H1 (cell line): ENCODE results near the gene GLRA2. TPM values are rescaled to one million over a fixed set of nuclear protein-coding genes. Genes with fewer than 3 reads are reported as not detected.
"Not testable (repeated sequence)": the region's sequence is repeated elsewhere in the genome, so short reads cannot be mapped to it uniquely, and the experiment has no call there.

Experiments
- CTCF ChIA-PET: fragments of 300-600 bp; sonication (Branson Sonifier 250); formaldehyde crosslinking; loops from one replicate; lab custom pipeline; 2021; ENCODE audit not compliant: partially characterized antibody; lab: Charles Lee
- POLR2A ChIA-PET: fragments of 300-600 bp; sonication (Branson Sonifier 250); formaldehyde crosslinking; loops from one replicate; lab custom pipeline; 2021; ENCODE audit warnings: inconsistent platforms; ENCODE audit not compliant: partially characterized antibody; lab: Charles Lee
- DNase-seq, 2 experiments: peaks; one replicate each; pipeline versions ENCODE4 v3.0.0 to v3.0.0-alpha.2; 2010 to 2022; ENCODE audit warnings: low spot score in 2 of 2, low read depth in 1 of 2, mixed read lengths in 1 of 2
- FAIRE-seq: peaks from 2 replicates; lab custom pipeline; 2011; peaks lifted over from hg19 to GRCh38; lab: Jason Lieb, UNC
- H2AFZ ChIP-seq: 2 replicates; pipeline ENCODE4 v1.8.1; 2012; ENCODE audit warnings: low read length, inconsistent platforms
- H2AK5ac ChIP-seq: 2 replicates; pipeline ENCODE4 v1.6.1; 2013; ENCODE audit warnings: low read depth, low read length
- H2BK120ac ChIP-seq: replicated peaks from 2 replicates; pipeline ENCODE3; 2013; ENCODE audit warnings: low read depth, low read length, inconsistent platforms
- H2BK12ac ChIP-seq: 2 replicates; pipeline ENCODE4 v1.6.1; 2013; ENCODE audit warnings: low read depth, low read length
- H2BK15ac ChIP-seq: 2 replicates; pipeline ENCODE4 v1.6.1; 2013; ENCODE audit warnings: low read length
- H2BK20ac ChIP-seq: 2 replicates; pipeline ENCODE4 v1.6.1; 2013; ENCODE audit warnings: low read length
- H2BK5ac ChIP-seq: 2 replicates; pipeline ENCODE4 v1.6.1; 2013; ENCODE audit warnings: low read depth, low read length
- H3K14ac ChIP-seq: 2 replicates; pipeline ENCODE4 v1.6.1; 2013; ENCODE audit warnings: inconsistent platforms; ENCODE audit not compliant: insufficient read length
- H3K18ac ChIP-seq: 2 replicates; pipeline ENCODE4 v1.6.1; 2013; ENCODE audit warnings: low read length; ENCODE audit errors: extremely low read depth
- H3K23ac ChIP-seq: 2 replicates; pipeline ENCODE4 v1.6.1; 2013; ENCODE audit warnings: inconsistent platforms; ENCODE audit not compliant: insufficient read length
- H3K23me2 ChIP-seq: 2 replicates; pipeline ENCODE4 v1.6.1; 2013; ENCODE audit warnings: low read depth, low read length
- H3K27ac ChIP-seq: 2 replicates; pipeline ENCODE4 v1.6.1; 2011; ENCODE audit warnings: low read depth, low read length, inconsistent platforms
- H3K27me3 ChIP-seq, 4 experiments: replicated peaks in 1 of 4; 1 replicate in 1 of 4; 2 replicates in 3 of 4; pipeline versions ENCODE4 v1.6.1 to v1.8.1; 2011 to 2013; ENCODE audit warnings: low read length in 3 of 4, mild to moderate bottlenecking in 3 of 4, inconsistent platforms in 2 of 4, mixed read lengths in 2 of 4, moderate library complexity in 1 of 4; ENCODE audit not compliant: control insufficient read depth in 3 of 4, insufficient read depth in 3 of 4; ENCODE audit errors: extremely low read depth in 1 of 4
- H3K36me3 ChIP-seq, 4 experiments: 2 replicates each; pipeline versions ENCODE4 v1.6.1 to v1.8.1; 2011 to 2013; ENCODE audit warnings: mild to moderate bottlenecking in 4 of 4, low read length in 3 of 4, moderate library complexity in 2 of 4, control low read depth in 1 of 4, inconsistent platforms in 1 of 4; ENCODE audit not compliant: insufficient read depth in 4 of 4, control insufficient read depth in 2 of 4
- H3K4ac ChIP-seq: replicated peaks from 2 replicates; pipeline ENCODE3; 2013; ENCODE audit warnings: low read length, low read depth, mixed read lengths, inconsistent platforms; ENCODE audit not compliant: insufficient read length
- H3K4me1 ChIP-seq, 4 experiments: replicated peaks in 1 of 4; 1 replicate in 1 of 4; 2 replicates in 3 of 4; pipeline versions ENCODE4 v1.6.1 to v1.8.1; 2011 to 2013; ENCODE audit warnings: low read length in 3 of 4, inconsistent platforms in 2 of 4, mixed read lengths in 1 of 4; ENCODE audit not compliant: insufficient read depth in 4 of 4, control insufficient read depth in 3 of 4
- H3K4me2 ChIP-seq, 2 experiments: 2 replicates each; pipeline versions ENCODE4 v1.6.1 to v1.8.1; 2011 to 2013; ENCODE audit warnings: low read depth in 2 of 2, low read length in 2 of 2, control low read depth in 1 of 2, inconsistent platforms in 1 of 2, mild to moderate bottlenecking in 1 of 2; ENCODE audit not compliant: insufficient read depth in 1 of 2
- H3K4me3 ChIP-seq, 4 experiments: fragments of 200-600, 300-600 bp in 1 of 4; sonication (generic), shearing (Covaris generic), sonication (Bioruptor Twin) in 1 of 4; 2 replicates each; pipeline versions ENCODE4 v1.5.1 to v1.8.1; 2011 to 2016; ENCODE audit warnings: low read length in 4 of 4, low read depth in 3 of 4, control low read depth in 2 of 4, inconsistent platforms in 2 of 4, mild to moderate bottlenecking in 2 of 4, mixed read lengths in 1 of 4, moderate library complexity in 1 of 4; ENCODE audit not compliant: insufficient read depth in 2 of 4; ENCODE audit errors: extremely low read depth in 1 of 4
- H3K56ac ChIP-seq: replicated peaks from 2 replicates; pipeline ENCODE3; 2013; ENCODE audit warnings: low read depth, mild to moderate bottlenecking, mixed read lengths, low read length, inconsistent platforms; ENCODE audit not compliant: insufficient read length
- H3K79me1 ChIP-seq: 2 replicates; pipeline ENCODE4 v1.6.1; 2013; ENCODE audit warnings: low read depth, low read length, control low read depth
- H3K79me2 ChIP-seq, 2 experiments: 2 replicates each; pipeline versions ENCODE4 v1.6.1 to v1.8.1; 2012 to 2013; ENCODE audit warnings: low read length in 2 of 2, mild to moderate bottlenecking in 2 of 2, inconsistent platforms in 1 of 2; ENCODE audit not compliant: insufficient read depth in 2 of 2, control insufficient read depth in 1 of 2
- H3K9ac ChIP-seq, 4 experiments: replicated peaks in 1 of 4; 1 replicate in 1 of 4; 2 replicates in 3 of 4; pipeline versions ENCODE4 v1.6.1 to v1.8.1; 2011 to 2013; ENCODE audit warnings: low read depth in 3 of 4, low read length in 3 of 4, control low read depth in 2 of 4, mild to moderate bottlenecking in 2 of 4, moderate library complexity in 2 of 4, inconsistent platforms in 1 of 4; ENCODE audit errors: extremely low read depth in 1 of 4
- H3K9me3 ChIP-seq, 2 experiments: 2 replicates each; pipeline versions ENCODE4 v1.6.1 to v1.8.1; 2012 to 2013; ENCODE audit warnings: mild to moderate bottlenecking in 2 of 2, moderate library complexity in 2 of 2, control low read depth in 1 of 2, inconsistent platforms in 1 of 2, low read depth in 1 of 2, low read length in 1 of 2, mixed read lengths in 1 of 2; ENCODE audit not compliant: insufficient read depth in 2 of 2
- H4K20me1 ChIP-seq, 2 experiments: replicated peaks in 1 of 2; 2 replicates each; pipeline versions ENCODE3 to v1.8.1; 2011 to 2013; ENCODE audit warnings: inconsistent platforms in 2 of 2, low read length in 2 of 2, mild to moderate bottlenecking in 1 of 2; ENCODE audit not compliant: insufficient read depth in 2 of 2, control insufficient read depth in 1 of 2
- H4K5ac ChIP-seq: 2 replicates; pipeline ENCODE4 v1.6.1; 2013; ENCODE audit warnings: low read length, low read depth, mixed read lengths, inconsistent platforms; ENCODE audit not compliant: insufficient read length
- H4K8ac ChIP-seq: 2 replicates; pipeline ENCODE4 v1.8.0; 2013; ENCODE audit warnings: mild to moderate bottlenecking, moderate library complexity, low read length, inconsistent platforms; ENCODE audit not compliant: insufficient read depth; ENCODE audit errors: extremely low read depth
- H4K91ac ChIP-seq: replicated peaks from 2 replicates; pipeline ENCODE3; 2013; ENCODE audit warnings: low read length, mixed read lengths, inconsistent platforms; ENCODE audit not compliant: insufficient read length
- WGBS, 2 experiments: shearing (Covaris generic) in 1 of 2; methylation state at CpG; one replicate each; pipeline versions ENCODE4 v1.1.6 to v1.1.7; 2013 to 2015; ENCODE audit warnings: low lambda C conversion rate in 2 of 2, mixed read lengths in 2 of 2, inconsistent platforms in 1 of 2, low coverage in 1 of 2, missing lambda C conversion rate in 1 of 2; ENCODE audit not compliant: insufficient replicate concordance in 2 of 2, insufficient coverage in 1 of 2, insufficient read length in 1 of 2; ENCODE audit errors: extremely low coverage in 1 of 2, missing lambda C conversion rate in 1 of 2; 5-methylcytosine and 5-hydroxymethylcytosine counted together
- polyA plus RNA-seq, 7 experiments: library from polyadenylated mRNA; depleted of rRNA in 3 of 7; stranded (reverse) in 5 of 7; unstranded in 2 of 7; fragments of >200 nt in 5 of 7; fragments of 200-250 nt in 2 of 7; gene quantifications; 1 replicate in 5 of 7; 2 replicates in 1 of 7; 4 replicates in 1 of 7; pipeline versions ENCODE4 v1.2.1 to v1.2.3, GENCODE V29; 2011 to 2013; ENCODE audit warnings: missing spikeins in 2 of 7, mixed read lengths in 2 of 7
- total RNA-seq: library from RNA; stranded (reverse); fragmentation: NEBNext Ultra II Directional; extraction: Animal tissue kit (Norgen Biotek cat#: 25700); gene quantifications from 2 replicates; pipeline ENCODE4 v1.2.1, GENCODE V29; 2021

The GLRA2 gene
- total and polyA plus RNA-seq, 2 of the 8 experiments (the other 6 are each of a cell fraction or from before 2014, with no cell fraction given): not detected

DNA sequence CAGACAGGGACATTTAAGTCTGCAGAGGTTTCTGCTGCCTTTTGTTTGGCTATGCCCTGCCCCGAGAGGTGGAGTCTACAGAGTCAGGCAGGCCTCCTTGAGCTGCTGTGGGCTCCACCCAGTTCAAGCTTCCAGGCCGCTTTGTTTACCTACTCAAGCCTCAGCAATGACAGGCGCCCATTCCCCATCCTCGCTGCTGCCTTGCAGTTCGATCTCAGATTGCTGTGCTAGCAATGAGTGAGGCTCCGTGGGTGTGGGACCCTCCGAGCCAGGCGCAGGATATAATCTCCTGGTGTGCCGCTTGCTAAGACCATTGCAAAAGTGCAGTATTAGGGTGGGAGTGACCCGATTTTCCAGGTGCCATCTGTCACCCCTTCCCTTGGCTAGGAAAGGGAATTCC lies 159.0 kb downstream of the GLRA2 start:
- H2BK12ac ChIP-seq, H3K27me3 ChIP-seq, POLR2A ChIA-PET, H3K4me2 ChIP-seq, FAIRE-seq, H3K27ac ChIP-seq, H4K8ac ChIP-seq, H2AK5ac ChIP-seq, H3K4me1 ChIP-seq, H2BK120ac ChIP-seq, H3K9ac ChIP-seq, H3K36me3 ChIP-seq, H3K23me2 ChIP-seq, H3K4me3 ChIP-seq, H2AFZ ChIP-seq, H4K20me1 ChIP-seq, H3K56ac ChIP-seq, H3K4ac ChIP-seq, H3K18ac ChIP-seq, H3K23ac ChIP-seq, H3K79me1 ChIP-seq, H2BK5ac ChIP-seq, H2BK15ac ChIP-seq, H3K14ac ChIP-seq, H3K9me3 ChIP-seq, H2BK20ac ChIP-seq, H3K79me2 ChIP-seq, H4K5ac ChIP-seq, H4K91ac ChIP-seq, DNase-seq: not testable (repeated sequence)
- 78% methylated on average over 2 of the region's 10 CpGs; no CpG with 5 or more reads in 1 of the 2 experiments for WGBS, 2 experiments
- CTCF ChIA-PET: interaction anchor here (0.6 kb wide), 1 partner anchor 101 kb away, joined by 3 read pairs; no protein-coding TSS in a partner anchor
